WTC11 (cell line): ENCODE results near the gene ATP2A1. TPM values are rescaled to one million over a fixed set of nuclear protein-coding genes. Genes with fewer than 3 reads are reported as not detected.

Source experiments
- AR ChIP-seq: fragments of 250-450 bp; sonication (Bioruptor Pico); IDR thresholded peaks from 2 replicates; pipeline ENCODE4 v1.9.0; 2021; ENCODE audit warnings: mild to moderate bottlenecking
- CBFB ChIP-seq: sonication (generic); formaldehyde crosslinking; IDR thresholded peaks from 2 replicates; pipeline ENCODE4 v1.8.1; 2022; ENCODE audit warnings: mild to moderate bottlenecking, low read depth, missing genetic modification reagents
- ELF4 ChIP-seq: sonication (generic); formaldehyde crosslinking; IDR thresholded peaks from 2 replicates; pipeline ENCODE4 v1.8.1; 2022; ENCODE audit warnings: low read depth, mild to moderate bottlenecking, moderate library complexity, missing genetic modification reagents
- ESRRA ChIP-seq: sonication (generic); formaldehyde crosslinking; IDR thresholded peaks from 2 replicates; pipeline ENCODE4 v1.8.1; 2022; ENCODE audit warnings: mild to moderate bottlenecking, missing genetic modification reagents, borderline replicate concordance
- ETV6 ChIP-seq: sonication (generic); formaldehyde crosslinking; IDR thresholded peaks from 2 replicates; pipeline ENCODE4 v1.8.1; 2022; ENCODE audit warnings: mild to moderate bottlenecking, missing genetic modification reagents
- FOXK1 ChIP-seq: sonication (generic); formaldehyde crosslinking; IDR thresholded peaks from 2 replicates; pipeline ENCODE4 v1.8.0; 2022; ENCODE audit warnings: mild to moderate bottlenecking, moderate library complexity, missing genetic modification reagents
- FOXP1 ChIP-seq: sonication (generic); formaldehyde crosslinking; IDR thresholded peaks from 2 replicates; pipeline ENCODE4 v1.8.0; 2022; ENCODE audit warnings: missing genetic modification reagents, mild to moderate bottlenecking, moderate library complexity, borderline replicate concordance
- MLX ChIP-seq: sonication (generic); formaldehyde crosslinking; IDR thresholded peaks from 2 replicates; pipeline ENCODE4 v1.8.1; 2023; ENCODE audit warnings: mild to moderate bottlenecking, missing genetic modification reagents, moderate library complexity
- NFATC4 ChIP-seq: fragments of 250-450 bp; sonication (Bioruptor Pico); IDR thresholded peaks from 2 replicates; pipeline ENCODE4 v1.9.0; 2021; ENCODE audit warnings: mild to moderate bottlenecking
- NFE2L1 ChIP-seq: sonication (generic); formaldehyde crosslinking; IDR thresholded peaks from 2 replicates; pipeline ENCODE4 v1.8.1; 2023; ENCODE audit warnings: missing genetic modification reagents
- NR1H2 ChIP-seq: sonication (generic); formaldehyde crosslinking; IDR thresholded peaks from 2 replicates; pipeline ENCODE4 v1.9.0; 2021; ENCODE audit warnings: mild to moderate bottlenecking, moderate library complexity, missing genetic modification reagents
- RELA ChIP-seq: sonication (generic); formaldehyde crosslinking; IDR thresholded peaks from 2 replicates; pipeline ENCODE4 v1.8.1; 2022; ENCODE audit warnings: missing genetic modification reagents, mild to moderate bottlenecking, borderline replicate concordance
- SMAD3 ChIP-seq: sonication (generic); formaldehyde crosslinking; IDR thresholded peaks from 2 replicates; pipeline ENCODE4 v1.8.0; 2022; ENCODE audit warnings: missing genetic modification reagents, mild to moderate bottlenecking, borderline replicate concordance
- SP1 ChIP-seq: sonication (generic); formaldehyde crosslinking; conservative IDR thresholded peaks from 2 replicates; pipeline ENCODE4 v1.8.1; 2022; ENCODE audit warnings: missing genetic modification reagents
- TP53 ChIP-seq: sonication (generic); formaldehyde crosslinking; IDR thresholded peaks from 2 replicates; pipeline ENCODE4 v1.8.1; 2023; ENCODE audit warnings: mild to moderate bottlenecking, missing genetic modification reagents
- ZNF138 ChIP-seq: sonication (generic); formaldehyde crosslinking; conservative IDR thresholded peaks from 2 replicates; pipeline ENCODE4 v1.8.1; 2022; ENCODE audit warnings: mild to moderate bottlenecking, moderate library complexity, missing genetic modification reagents
- ZNF416 ChIP-seq: fragments of 250-450 bp; sonication (Bioruptor Pico); IDR thresholded peaks from 2 replicates; pipeline ENCODE4 v1.9.0; 2021; ENCODE audit warnings: mild to moderate bottlenecking, inconsistent platforms
- ZNF423 ChIP-seq: fragments of 250-450 bp; sonication (Bioruptor Pico); IDR thresholded peaks from 2 replicates; pipeline ENCODE4 v2.1.2; 2022; ENCODE audit warnings: mild to moderate bottlenecking, moderate library complexity
- ZNF671 ChIP-seq: fragments of 250-450 bp; sonication (Bioruptor Pico); IDR thresholded peaks from 2 replicates; pipeline ENCODE4 v1.8.0; 2021; ENCODE audit warnings: mild to moderate bottlenecking
- total RNA-seq: library from RNA; stranded (reverse); gene quantifications from 3 replicates; pipeline ENCODE4 v1.2.3, GENCODE V29; 2021
- TF ChIP-seq, protein P1 (sequence below): sonication (generic); formaldehyde crosslinking; IDR thresholded peaks from 2 replicates; pipeline ENCODE4 v1.8.1; 2023; ENCODE audit warnings: mild to moderate bottlenecking, moderate library complexity, missing genetic modification reagents
- TF ChIP-seq, protein P2 (sequence below): sonication (generic); formaldehyde crosslinking; IDR thresholded peaks from 2 replicates; pipeline ENCODE4 v1.8.1; 2022; ENCODE audit warnings: low read depth, missing genetic modification reagents, borderline replicate concordance
- TF ChIP-seq, protein P3 (sequence below): sonication (generic); formaldehyde crosslinking; IDR thresholded peaks from 2 replicates; pipeline ENCODE4 v1.8.0; 2022; ENCODE audit warnings: missing genetic modification reagents
- TF ChIP-seq, protein P4 (sequence below): sonication (generic); formaldehyde crosslinking; IDR thresholded peaks from 2 replicates; pipeline ENCODE4 v1.8.0; 2023; ENCODE audit warnings: missing genetic modification reagents, mild to moderate bottlenecking, borderline replicate concordance

ATP2A1 gene
- total RNA-seq, 1 experiment from 2014 or later, result 6.4 TPM

GRCh38 chr16:28879841-28880588 is 1.7 kb downstream of the ATP2A1 start (continued):
- TF ChIP-seq ZNF423 (CRISPR knock-in tag) (no peak), NFATC4 (CRISPR knock-in tag) (no peak), TP53 (CRISPR knock-in tag) (peak; percentile 84; the same call in 1 of the 2 replicates), RELA (CRISPR knock-in tag) (no peak), ZNF671 (no peak), ESRRA (peak; percentile 91), ZNF138 (peak; percentile 61; the same call in 1 of the 2 replicates), NFE2L1 (CRISPR knock-in tag) (no peak; the same call in 1 of the 2 replicates), FOXK1 (CRISPR knock-in tag) (peak; percentile 51; the same call in 1 of the 2 replicates), ELF4 (CRISPR knock-in tag) (peak; percentile 89), ZNF416 (CRISPR knock-in tag) (no peak), SP1 (CRISPR knock-in tag) (peak; percentile 12; the same call in 1 of the 2 replicates), NR1H2 (CRISPR knock-in tag) (peak; percentile 87), AR (CRISPR knock-in tag) (no peak), MLX (CRISPR knock-in tag) (peak; percentile 34; the same call in 1 of the 2 replicates), FOXP1 (CRISPR knock-in tag) (peak; percentile 95; the same call in 1 of the 2 replicates), SMAD3 (CRISPR knock-in tag) (peak; percentile 93), CBFB (CRISPR knock-in tag) (0 out of 2 replicates have a peak, but pooled peaks have one; percentile 31), ETV6 (CRISPR knock-in tag) (peak; percentile 92)
- TF ChIP-seq, protein P1, sequence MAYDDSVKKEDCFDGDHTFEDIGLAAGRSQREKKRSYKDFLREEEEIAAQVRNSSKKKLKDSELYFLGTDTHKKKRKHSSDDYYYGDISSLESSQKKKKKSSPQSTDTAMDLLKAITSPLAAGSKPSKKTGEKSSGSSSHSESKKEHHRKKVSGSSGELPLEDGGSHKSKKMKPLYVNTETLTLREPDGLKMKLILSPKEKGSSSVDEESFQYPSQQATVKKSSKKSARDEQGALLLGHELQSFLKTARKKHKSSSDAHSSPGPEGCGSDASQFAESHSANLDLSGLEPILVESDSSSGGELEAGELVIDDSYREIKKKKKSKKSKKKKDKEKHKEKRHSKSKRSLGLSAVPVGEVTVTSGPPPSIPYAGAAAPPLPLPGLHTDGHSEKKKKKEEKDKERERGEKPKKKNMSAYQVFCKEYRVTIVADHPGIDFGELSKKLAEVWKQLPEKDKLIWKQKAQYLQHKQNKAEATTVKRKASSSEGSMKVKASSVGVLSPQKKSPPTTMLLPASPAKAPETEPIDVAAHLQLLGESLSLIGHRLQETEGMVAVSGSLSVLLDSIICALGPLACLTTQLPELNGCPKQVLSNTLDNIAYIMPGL (CRISPR knock-in tag), result peak; percentile 65; the same call in 1 of the 2 replicates
- TF ChIP-seq, protein P2, sequence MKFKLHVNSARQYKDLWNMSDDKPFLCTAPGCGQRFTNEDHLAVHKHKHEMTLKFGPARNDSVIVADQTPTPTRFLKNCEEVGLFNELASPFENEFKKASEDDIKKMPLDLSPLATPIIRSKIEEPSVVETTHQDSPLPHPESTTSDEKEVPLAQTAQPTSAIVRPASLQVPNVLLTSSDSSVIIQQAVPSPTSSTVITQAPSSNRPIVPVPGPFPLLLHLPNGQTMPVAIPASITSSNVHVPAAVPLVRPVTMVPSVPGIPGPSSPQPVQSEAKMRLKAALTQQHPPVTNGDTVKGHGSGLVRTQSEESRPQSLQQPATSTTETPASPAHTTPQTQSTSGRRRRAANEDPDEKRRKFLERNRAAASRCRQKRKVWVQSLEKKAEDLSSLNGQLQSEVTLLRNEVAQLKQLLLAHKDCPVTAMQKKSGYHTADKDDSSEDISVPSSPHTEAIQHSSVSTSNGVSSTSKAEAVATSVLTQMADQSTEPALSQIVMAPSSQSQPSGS (CRISPR knock-in tag), result no peak
- TF ChIP-seq, protein P3, sequence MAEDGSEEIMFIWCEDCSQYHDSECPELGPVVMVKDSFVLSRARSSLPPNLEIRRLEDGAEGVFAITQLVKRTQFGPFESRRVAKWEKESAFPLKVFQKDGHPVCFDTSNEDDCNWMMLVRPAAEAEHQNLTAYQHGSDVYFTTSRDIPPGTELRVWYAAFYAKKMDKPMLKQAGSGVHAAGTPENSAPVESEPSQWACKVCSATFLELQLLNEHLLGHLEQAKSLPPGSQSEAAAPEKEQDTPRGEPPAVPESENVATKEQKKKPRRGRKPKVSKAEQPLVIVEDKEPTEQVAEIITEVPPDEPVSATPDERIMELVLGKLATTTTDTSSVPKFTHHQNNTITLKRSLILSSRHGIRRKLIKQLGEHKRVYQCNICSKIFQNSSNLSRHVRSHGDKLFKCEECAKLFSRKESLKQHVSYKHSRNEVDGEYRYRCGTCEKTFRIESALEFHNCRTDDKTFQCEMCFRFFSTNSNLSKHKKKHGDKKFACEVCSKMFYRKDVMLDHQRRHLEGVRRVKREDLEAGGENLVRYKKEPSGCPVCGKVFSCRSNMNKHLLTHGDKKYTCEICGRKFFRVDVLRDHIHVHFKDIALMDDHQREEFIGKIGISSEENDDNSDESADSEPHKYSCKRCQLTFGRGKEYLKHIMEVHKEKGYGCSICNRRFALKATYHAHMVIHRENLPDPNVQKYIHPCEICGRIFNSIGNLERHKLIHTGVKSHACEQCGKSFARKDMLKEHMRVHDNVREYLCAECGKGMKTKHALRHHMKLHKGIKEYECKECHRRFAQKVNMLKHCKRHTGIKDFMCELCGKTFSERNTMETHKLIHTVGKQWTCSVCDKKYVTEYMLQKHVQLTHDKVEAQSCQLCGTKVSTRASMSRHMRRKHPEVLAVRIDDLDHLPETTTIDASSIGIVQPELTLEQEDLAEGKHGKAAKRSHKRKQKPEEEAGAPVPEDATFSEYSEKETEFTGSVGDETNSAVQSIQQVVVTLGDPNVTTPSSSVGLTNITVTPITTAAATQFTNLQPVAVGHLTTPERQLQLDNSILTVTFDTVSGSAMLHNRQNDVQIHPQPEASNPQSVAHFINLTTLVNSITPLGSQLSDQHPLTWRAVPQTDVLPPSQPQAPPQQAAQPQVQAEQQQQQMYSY (CRISPR knock-in tag), result peak; percentile 49
- TF ChIP-seq, protein P4, sequence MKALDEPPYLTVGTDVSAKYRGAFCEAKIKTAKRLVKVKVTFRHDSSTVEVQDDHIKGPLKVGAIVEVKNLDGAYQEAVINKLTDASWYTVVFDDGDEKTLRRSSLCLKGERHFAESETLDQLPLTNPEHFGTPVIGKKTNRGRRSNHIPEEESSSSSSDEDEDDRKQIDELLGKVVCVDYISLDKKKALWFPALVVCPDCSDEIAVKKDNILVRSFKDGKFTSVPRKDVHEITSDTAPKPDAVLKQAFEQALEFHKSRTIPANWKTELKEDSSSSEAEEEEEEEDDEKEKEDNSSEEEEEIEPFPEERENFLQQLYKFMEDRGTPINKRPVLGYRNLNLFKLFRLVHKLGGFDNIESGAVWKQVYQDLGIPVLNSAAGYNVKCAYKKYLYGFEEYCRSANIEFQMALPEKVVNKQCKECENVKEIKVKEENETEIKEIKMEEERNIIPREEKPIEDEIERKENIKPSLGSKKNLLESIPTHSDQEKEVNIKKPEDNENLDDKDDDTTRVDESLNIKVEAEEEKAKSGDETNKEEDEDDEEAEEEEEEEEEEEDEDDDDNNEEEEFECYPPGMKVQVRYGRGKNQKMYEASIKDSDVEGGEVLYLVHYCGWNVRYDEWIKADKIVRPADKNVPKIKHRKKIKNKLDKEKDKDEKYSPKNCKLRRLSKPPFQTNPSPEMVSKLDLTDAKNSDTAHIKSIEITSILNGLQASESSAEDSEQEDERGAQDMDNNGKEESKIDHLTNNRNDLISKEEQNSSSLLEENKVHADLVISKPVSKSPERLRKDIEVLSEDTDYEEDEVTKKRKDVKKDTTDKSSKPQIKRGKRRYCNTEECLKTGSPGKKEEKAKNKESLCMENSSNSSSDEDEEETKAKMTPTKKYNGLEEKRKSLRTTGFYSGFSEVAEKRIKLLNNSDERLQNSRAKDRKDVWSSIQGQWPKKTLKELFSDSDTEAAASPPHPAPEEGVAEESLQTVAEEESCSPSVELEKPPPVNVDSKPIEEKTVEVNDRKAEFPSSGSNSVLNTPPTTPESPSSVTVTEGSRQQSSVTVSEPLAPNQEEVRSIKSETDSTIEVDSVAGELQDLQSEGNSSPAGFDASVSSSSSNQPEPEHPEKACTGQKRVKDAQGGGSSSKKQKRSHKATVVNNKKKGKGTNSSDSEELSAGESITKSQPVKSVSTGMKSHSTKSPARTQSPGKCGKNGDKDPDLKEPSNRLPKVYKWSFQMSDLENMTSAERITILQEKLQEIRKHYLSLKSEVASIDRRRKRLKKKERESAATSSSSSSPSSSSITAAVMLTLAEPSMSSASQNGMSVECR (CRISPR knock-in tag), result peak; percentile 93; the same call in 1 of the 2 replicates
